ENCODE measurements around the gene CALD1. TPM values are rescaled to one million over a fixed set of nuclear protein-coding genes. Genes with fewer than 3 reads are reported as not detected.

The CALD1 gene
- polyA plus RNA-seq, 1 donor: 93.4 TPM

DNA sequence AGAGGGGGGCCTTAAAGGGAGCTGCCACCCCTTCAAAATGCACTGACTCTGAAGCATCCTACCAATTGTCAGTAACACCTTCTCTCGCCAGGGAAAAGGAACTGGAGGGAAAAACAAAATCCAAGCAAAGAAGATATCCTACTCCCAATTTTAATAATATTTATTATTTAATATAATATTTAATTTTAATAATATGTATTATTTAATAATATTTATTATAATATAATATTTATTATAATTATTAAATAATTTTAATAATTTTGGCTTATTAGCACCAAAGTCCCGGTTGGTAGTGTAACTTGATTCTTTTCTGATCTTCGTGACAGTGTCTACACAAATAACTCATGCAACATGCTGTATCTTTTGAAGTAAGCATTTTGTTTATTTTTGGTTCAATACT, 148.3 kb downstream of the CALD1 start:
- no peak for DNase-seq

GRCh38 chr7:134928554-134928953, 149.1 kb downstream of the CALD1 start:
- DNase-seq: no peak

- DNase-seq: no peak
Observed at GRCh38 chr7:134931487-134931886, 152.1 kb downstream of the CALD1 start.

DNA sequence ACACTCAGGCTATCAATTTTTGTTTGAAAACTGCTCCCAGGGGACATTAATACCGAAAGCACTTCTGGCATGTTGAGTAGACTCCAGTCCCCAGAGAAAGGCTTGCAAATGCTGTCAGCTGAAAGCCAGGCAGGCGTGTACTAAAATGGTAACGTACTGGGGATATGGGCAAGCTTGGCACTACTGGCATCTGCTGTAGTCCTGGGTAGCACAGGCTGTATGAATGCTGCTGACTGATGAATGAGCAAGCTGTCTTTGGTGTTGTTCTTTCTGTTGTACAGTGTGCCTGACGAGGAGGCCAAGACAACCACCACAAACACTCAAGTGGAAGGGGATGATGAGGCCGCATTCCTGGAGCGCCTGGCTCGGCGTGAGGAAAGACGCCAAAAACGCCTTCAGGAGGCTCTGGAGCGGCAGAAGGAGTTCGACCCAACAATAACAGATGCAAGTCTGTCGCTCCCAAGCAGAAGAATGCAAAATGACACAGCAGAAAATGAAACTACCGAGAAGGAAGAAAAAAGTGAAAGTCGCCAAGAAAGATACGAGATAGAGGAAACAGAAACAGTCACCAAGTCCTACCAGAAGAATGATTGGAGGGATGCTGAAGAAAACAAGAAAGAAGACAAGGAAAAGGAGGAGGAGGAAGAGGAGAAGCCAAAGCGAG, 153.4 kb downstream of the CALD1 start:
- DNase-seq: no peak

GRCh38 chr7:134933460-134934068, 154.1 kb downstream of the CALD1 start:
- DNase-seq: no peak

- DNase-seq: no peak
Observed at GRCh38 chr7:134935701-134936100, 156.3 kb downstream of the CALD1 start.

GRCh38 chr7:134936893-134937510, 157.6 kb downstream of the CALD1 start:
- no peak for DNase-seq

GRCh38 chr7:134938141-134938540, 158.7 kb downstream of the CALD1 start:
- DNase-seq: no peak

- no peak for DNase-seq
Observed at GRCh38 chr7:134939136-134939535, 159.7 kb downstream of the CALD1 start.

GRCh38 chr7:134940729-134941128, 161.3 kb downstream of the CALD1 start:
- DNase-seq: no peak

GRCh38 chr7:134941185-134941900, 161.9 kb downstream of the CALD1 start:
- DNase-seq: no peak

DNA sequence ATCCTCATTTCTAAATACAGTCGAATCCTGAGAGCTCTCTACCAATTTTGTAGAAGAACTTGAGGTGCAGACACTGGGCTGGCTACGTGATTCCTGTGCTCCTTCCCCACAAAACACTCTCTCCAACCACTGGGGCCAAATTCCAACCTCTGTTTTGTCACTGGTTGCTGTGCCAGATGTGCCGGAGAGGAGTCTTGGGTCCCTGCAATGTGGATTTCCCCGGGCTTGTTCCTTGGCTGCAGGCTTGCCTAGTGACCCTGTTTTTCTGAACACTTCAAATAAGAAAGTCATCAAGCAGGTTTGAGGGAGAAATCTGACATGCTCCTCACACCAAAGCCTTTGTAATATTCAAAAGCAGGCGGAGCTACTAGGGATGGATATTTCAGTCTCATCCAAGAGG, 162.5 kb downstream of the CALD1 start:
- no peak for DNase-seq

DNA sequence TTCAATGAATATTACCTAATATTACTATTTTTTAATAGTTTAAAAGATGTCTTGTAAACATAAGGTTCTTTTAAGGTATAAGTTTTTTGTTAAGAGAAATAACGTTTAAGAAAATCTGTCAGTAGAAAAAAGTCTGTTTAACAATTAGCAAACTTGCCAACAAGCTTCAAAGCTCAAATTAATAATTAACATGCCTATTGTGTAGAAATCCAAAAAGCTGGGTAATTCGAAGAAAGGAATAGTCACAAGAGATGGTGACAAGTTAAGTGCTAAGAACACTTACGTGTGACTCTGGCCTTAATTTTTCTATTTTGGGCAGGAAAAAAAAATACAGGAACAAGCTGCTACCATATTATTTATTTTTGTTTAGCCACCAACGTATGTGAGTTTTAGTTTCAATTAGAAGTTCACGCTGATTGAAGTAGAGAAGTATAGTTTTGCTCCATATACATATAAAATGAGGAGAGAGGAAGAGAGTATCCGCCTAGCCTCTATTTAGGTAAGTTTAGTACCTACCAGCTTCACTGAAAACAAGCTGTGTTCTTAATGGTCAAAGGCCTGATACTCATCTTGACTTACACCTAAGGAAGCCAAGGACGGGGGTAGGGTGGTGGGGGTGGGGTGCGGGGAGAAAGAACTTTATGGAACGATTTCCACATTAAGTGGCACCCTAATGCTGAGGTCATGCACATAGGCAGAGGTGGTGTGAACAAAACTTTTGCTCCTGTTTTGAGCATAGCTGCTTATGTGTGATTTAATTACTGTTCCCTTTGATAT, 163.4 kb downstream of the CALD1 start:
- no peak for DNase-seq

GRCh38 chr7:134943785-134944400, 164.5 kb downstream of the CALD1 start:
- DNase-seq: peak; percentile 37

- no peak for DNase-seq
Observed at GRCh38 chr7:134945691-134946090, 166.3 kb downstream of the CALD1 start.

DNA sequence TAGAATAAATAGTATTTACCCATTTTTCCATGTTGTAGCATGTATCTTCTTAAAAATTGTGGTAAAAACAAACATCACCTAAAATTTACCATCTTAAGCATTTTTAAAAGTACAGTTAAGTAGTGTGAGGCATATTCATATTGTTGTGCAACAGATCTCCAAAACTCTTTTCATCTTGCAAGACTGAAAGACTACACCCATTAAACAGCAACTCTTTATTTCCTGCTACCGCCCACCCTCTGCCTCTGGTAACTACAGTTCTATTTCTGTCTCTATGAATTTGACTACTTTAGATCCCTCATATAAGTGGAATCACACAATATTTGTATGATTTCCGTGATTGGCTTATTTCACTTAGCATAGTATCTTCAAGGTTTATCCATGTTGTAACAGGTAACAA, 166.8 kb downstream of the CALD1 start:
- no peak for DNase-seq

DNA sequence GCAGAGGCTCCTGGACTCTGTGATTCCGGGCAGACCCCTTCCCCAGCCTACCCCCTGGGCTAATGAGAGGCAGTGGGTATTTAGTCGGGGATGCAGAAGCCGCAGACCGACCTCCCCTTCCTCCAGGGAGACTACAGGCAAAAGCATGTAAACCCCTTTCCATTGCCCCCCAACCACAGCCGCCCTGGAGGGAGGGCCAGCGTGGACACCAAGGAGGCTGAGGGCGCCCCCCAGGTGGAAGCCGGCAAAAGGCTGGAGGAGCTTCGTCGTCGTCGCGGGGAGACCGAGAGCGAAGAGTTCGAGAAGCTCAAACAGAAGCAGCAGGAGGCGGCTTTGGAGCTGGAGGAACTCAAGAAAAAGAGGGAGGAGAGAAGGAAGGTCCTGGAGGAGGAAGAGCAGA, 167.9 kb downstream of the CALD1 start:
- no peak for DNase-seq

DNA sequence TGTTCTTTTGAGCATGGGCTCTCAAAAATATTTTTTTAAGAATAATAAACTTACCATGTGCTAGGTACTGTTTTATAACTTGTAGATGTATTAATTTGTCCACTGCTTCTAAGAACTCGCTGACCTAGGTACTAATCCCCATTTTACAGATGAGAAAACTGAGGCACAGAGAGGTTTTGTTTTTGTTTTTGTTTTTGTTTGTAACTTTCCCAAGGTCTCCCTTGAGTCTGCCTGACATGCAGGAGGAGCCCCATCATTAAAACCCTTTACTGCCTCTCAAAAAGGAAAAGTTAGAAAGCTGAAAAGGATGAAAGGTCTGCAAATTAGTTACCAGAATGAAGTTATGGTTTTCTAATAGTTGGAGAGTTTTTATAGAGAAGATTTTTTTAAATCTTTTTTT, 168.4 kb downstream of the CALD1 start:
- DNase-seq: no peak

DNA sequence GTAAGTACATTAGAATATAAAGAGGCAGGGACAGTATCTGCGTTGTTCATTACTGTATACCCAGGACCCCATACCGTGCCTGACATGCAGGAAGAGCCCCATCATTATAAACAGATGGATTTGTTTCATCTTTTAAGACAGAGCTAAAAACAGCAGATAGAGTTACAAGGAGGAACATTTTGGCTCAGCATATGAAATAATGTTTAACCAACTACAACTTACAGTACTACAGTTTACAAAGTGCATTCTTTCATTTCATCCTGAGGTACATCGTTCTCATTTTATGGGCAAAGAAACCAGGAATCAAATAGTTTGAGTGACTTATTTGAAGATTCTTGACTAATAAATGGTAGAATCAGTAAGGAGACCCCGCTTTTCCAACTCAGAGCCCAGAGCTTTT, 168.8 kb downstream of the CALD1 start:
- no peak for DNase-seq

GRCh38 chr7:134948736-134949135, 169.3 kb downstream of the CALD1 start:
- DNase-seq: no peak

GRCh38 chr7:134949171-134949570, 169.7 kb downstream of the CALD1 start:
- no peak for DNase-seq
